ENCODE data around the gene HES3.

HES3 gene, protein sequence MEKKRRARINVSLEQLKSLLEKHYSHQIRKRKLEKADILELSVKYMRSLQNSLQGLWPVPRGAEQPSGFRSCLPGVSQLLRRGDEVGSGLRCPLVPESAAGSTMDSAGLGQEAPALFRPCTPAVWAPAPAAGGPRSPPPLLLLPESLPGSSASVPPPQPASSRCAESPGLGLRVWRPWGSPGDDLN

GRCh38 chr1:6243993-6244392, at the start of gene HES3:
HES3 (plus strand) TSS chr1:6244179; CDS start chr1:6244366, 187 bp downstream.
- DNase-seq (ENCODE audit: low spot score): no peak

- DNase-seq (ENCODE audit: low spot score): no peak
Measured at GRCh38 chr1:6197746-6198427, 46.1 kb upstream of the HES3 start.

- DNase-seq (ENCODE audit: low spot score): no peak
Measured at GRCh38 chr1:6198646-6199297, 45.2 kb upstream of the HES3 start.

GRCh38 chr1:6199298-6200187, 44.4 kb upstream of the HES3 start, which contains the start of gene RPL22:
RPL22 (minus strand) TSS chr1:6199595; CDS start chr1:6199573, 22 bp downstream.
- peak; percentile 99 for DNase-seq (ENCODE audit: low spot score)

GRCh38 chr1:6200188-6200809, 43.7 kb upstream of the HES3 start:
- no peak for DNase-seq (ENCODE audit: low spot score)

DNA sequence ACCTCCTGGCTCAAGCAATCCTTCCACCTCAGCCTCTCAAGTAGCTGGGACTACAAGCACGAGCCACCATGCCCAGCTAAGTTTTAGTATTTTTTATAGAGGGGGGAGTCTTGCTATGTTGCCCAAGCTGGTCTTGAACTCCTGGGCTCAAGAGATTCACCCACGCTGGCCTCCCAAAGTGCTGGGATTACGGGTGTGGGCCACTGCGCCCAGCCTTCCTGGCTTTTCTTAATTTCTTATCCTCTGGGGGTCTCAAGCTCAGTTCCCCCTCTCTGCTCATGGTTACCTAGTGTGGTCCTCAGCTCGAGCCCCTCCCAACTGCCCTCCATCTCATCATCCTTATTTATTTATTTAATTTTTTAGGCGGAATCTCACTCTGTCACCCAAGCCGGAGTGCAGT, 41.7 kb upstream of the HES3 start:
- DNase-seq (ENCODE audit: low spot score): no peak

DNA sequence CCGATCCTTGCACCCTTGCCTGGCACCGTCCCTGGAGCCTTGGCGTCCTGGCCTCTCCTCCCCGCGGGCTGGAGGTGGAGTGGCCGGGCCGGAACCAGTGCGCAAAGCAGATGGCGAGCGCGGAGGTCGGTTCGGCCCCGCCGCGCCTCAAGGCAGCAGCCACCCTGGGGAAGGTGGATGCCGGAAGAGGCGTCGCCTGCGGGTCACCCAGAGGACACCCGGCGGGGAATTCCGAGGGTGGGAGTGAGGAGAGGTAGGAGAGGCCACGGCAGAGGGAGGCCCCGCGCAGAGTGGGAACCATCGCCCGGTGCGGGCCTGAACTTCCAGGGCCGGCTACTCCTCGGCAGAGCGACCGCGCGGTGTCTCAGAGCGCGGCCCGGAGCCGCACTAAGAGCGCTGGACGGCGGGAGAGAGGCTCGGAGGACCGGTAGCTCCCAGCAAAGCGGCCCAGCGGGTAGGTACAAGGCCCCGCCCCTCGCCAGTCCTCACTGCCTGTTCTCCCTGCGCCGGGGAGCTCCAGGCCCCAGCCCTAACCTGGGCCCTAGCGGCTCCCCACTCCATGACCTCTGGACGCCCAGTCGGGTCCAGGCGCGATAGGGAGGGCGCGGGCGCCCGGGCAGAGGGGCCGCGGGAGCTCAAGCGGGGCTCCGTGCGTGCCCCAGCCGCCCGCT, 38.0 kb upstream of the HES3 start, which contains the start of gene RNF207:
Gene RNF207 (plus strand): TSS at position 271 of the 671 bp plus-strand sequence. CDS start 417 bp downstream, outside the sequence.
- DNase-seq (ENCODE audit: low spot score): no peak

GRCh38 chr1:6206520-6206855, 37.5 kb upstream of the HES3 start:
- no peak for DNase-seq (ENCODE audit: low spot score)

- no peak for DNase-seq (ENCODE audit: low spot score)
Measured at GRCh38 chr1:6207075-6207885, 36.7 kb upstream of the HES3 start.

DNA sequence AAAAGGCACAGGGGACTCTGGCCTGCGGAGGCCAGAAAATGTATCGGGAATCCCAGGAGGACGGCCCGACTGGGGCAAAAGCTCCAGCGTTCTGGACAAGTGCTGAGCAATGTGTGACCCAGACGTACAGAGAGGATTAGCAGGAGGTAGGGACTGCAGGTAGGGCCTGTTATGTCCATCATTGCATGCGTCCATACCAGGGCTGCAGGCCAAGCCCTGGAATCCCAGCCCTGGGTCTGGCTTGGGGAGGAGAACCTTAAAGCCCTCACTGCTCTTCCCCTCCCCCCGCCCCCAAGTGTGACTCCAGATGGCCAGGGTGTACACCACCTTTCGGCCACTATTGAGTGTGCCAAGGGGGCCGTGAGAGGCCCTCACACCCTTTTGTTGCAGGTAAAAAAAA, 36.1 kb upstream of the HES3 start:
- DNase-seq (ENCODE audit: low spot score): no peak

- DNase-seq (ENCODE audit: low spot score): no peak
Measured at GRCh38 chr1:6208723-6209660, 35.0 kb upstream of the HES3 start.

DNA sequence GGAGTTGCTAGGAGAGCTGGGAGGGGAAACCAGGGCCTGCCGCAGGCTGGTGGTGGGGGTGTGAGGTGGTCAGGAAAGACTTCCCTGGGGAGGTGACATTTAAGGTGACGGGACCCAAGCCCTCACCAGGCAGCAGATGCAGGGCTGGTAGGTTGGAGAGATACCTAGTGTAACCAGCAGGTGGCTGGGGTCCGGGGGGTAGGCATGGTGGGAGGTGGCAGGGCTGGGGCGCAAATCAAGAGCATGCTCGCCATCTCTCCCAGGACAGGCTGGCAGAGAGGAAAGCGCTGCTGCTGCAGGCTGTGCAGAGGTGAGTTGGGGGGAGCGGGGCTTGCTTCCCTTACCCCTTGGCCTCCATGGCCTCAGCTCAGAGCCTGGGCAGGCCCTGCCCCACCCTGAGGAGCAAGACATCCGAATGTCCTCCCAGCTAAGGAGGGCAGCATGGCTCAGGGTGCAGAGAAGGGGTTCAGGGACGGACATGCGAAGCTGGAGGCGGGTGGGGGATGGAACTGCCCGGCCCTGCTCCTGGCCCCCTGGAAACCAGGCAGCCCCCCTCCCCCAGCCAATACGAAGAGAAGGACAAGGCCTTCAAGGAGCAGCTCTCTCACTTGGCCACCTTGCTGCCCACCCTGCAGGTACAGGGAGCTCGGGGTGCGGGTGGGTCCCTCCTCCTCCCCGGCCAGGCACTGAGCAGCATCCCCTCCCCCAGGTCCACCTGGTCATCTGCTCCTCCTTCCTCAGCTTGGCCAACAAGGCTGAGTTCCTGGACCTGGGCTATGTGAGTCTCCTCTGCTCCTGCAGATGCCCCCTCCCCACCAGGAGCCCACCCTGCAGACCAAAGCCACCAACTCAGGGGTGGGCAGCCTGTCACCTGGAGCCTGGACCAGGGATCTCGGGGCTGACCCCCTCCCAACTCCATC, 34.1 kb upstream of the HES3 start:
- DNase-seq (ENCODE audit: low spot score): no peak

- DNase-seq (ENCODE audit: low spot score): no peak
Measured at GRCh38 chr1:6210591-6211355, 33.2 kb upstream of the HES3 start.

- DNase-seq (ENCODE audit: low spot score): no peak
Measured at GRCh38 chr1:6211731-6212130, 32.2 kb upstream of the HES3 start.

GRCh38 chr1:6212193-6212959, 31.6 kb upstream of the HES3 start:
- no peak for DNase-seq (ENCODE audit: low spot score)

- DNase-seq (ENCODE audit: low spot score): no peak
Measured at GRCh38 chr1:6218375-6219164, 25.4 kb upstream of the HES3 start.

Measured in pons (tissue), 1 donor.